Smooth muscle cell (in vitro differentiated cells): Measurements from ENCODE around the gene ZFYVE28. TPM values are rescaled to one million over a fixed set of nuclear protein-coding genes. Genes with fewer than 3 reads are reported as not detected.

Experiments used
- DNase-seq: peaks from one replicate; lab custom pipeline; 2025; ENCODE audit not compliant: unreplicated experiment; lab: John Stamatoyannopoulos, UW
- H2AFZ ChIP-seq: fragments of 200-600 bp; sonication (generic); 2 replicates; pipeline ENCODE4 v1.6.0; 2016; ENCODE audit warnings: antibody characterized with exemption, low read depth, mild to moderate bottlenecking
- H3F3A ChIP-seq: fragments of 200-600 bp; sonication (generic); 2 replicates; pipeline ENCODE4 v1.6.0; 2017; ENCODE audit warnings: antibody characterized with exemption, low read depth
- H3K27ac ChIP-seq: fragments of 200-600 bp; sonication (generic); 2 replicates; pipeline ENCODE4 v1.5.1; 2016; ENCODE audit warnings: low read depth, mild to moderate bottlenecking
- H3K27me3 ChIP-seq: fragments of 200-600 bp; sonication (generic); 2 replicates; pipeline ENCODE4 v1.6.1; 2016; ENCODE audit warnings: low read depth, mild to moderate bottlenecking
- H3K36me3 ChIP-seq: fragments of 200-600 bp; sonication (generic); 2 replicates; pipeline ENCODE4 v1.5.1; 2016; ENCODE audit warnings: low read depth
- H3K4me1 ChIP-seq: fragments of 200-600 bp; sonication (generic); 2 replicates; pipeline ENCODE4 v1.5.1; 2016; ENCODE audit warnings: low read depth
- H3K4me2 ChIP-seq: fragments of 200-600 bp; sonication (generic); 2 replicates; pipeline ENCODE4 v1.6.0; 2016; ENCODE audit warnings: mild to moderate bottlenecking
- H3K4me3 ChIP-seq: fragments of 200-600 bp; sonication (generic); 2 replicates; pipeline ENCODE4 v1.5.1; 2016; ENCODE audit warnings: mild to moderate bottlenecking
- H3K79me2 ChIP-seq: fragments of 200-600 bp; sonication (generic); 2 replicates; pipeline ENCODE4 v1.6.0; 2016; ENCODE audit warnings: low read depth, mild to moderate bottlenecking
- H3K9ac ChIP-seq: fragments of 200-600 bp; sonication (generic); 2 replicates; pipeline ENCODE4 v1.6.0; 2016; ENCODE audit warnings: low read depth
- H3K9me3 ChIP-seq: fragments of 200-600 bp; sonication (generic); replicated peaks from 2 replicates; pipeline ENCODE4 v1.5.1; 2016; ENCODE audit warnings: low read depth
- H4K20me1 ChIP-seq: fragments of 200-600 bp; sonication (generic); 2 replicates; pipeline ENCODE4 v1.6.0; 2016; ENCODE audit warnings: low read depth
- CTCF ChIP-seq: fragments of 200-600 bp; sonication (generic); IDR thresholded peaks from 2 replicates; pipeline ENCODE4 v1.5.1; 2017; ENCODE audit warnings: borderline replicate concordance, mild to moderate bottlenecking, antibody characterized with exemption; ENCODE audit not compliant: insufficient read depth, poor library complexity, severe bottlenecking
- WGBS: methylation state at CpG from one replicate; pipeline ENCODE4 v1.1.7; 2016; ENCODE audit warnings: low lambda C conversion rate; 5-methylcytosine and 5-hydroxymethylcytosine counted together
- polyA plus RNA-seq: library from polyadenylated mRNA; unstranded; fragments of >200 nt; fragmentation: Nextera tagmentation; extraction: Ambion mirVana; gene quantifications from 2 replicates; pipeline ENCODE4 v1.2.1, GENCODE V29; 2016
- total RNA-seq: library from RNA; depleted of rRNA; stranded (reverse); fragments of >200 nt; gene quantifications from 2 replicates; pipeline ENCODE4 v1.2.3, GENCODE V29; 2014

ZFYVE28 gene
- total and polyA plus RNA-seq, 2 experiments from 2014 or later = 0.22 TPM; not detected in 1

- no peaks in the 10 kb centered on the region for H4K20me1 ChIP-seq
- H3K9ac ChIP-seq = no peak overlapping the region
- no peak for DNase-seq
- H3K79me2 ChIP-seq = no peaks in the 10 kb centered on the region
- H3K9me3 ChIP-seq = no peaks in the 10 kb centered on the region
- 73% methylated on average over 6 of the region's 9 CpGs for WGBS
- no peaks in the 10 kb centered on the region for H3K36me3 ChIP-seq
- no peak overlapping the region for H3K4me2 ChIP-seq
- no peak overlapping the region for H2AFZ ChIP-seq
- H3K27ac ChIP-seq = no peak overlapping the region
- no peak for TF ChIP-seq CTCF
- H3K4me1 ChIP-seq = peaks cover 8% of the 10 kb centered on the region
- H3F3A ChIP-seq = no peaks in the 10 kb centered on the region
- no peaks in the 10 kb centered on the region for H3K27me3 ChIP-seq
- no peak overlapping the region for H3K4me3 ChIP-seq
Measured at GRCh38 chr4:2287594-2287915, 130.9 kb downstream of the ZFYVE28 start.

GRCh38 chr4:2286904-2287593 is 131.4 kb downstream of the ZFYVE28 start:
- WGBS = 52% methylated on average over 19 of the region's 19 CpGs
- no peak for TF ChIP-seq CTCF
- H3K4me2 ChIP-seq = no peak overlapping the region

GRCh38 chr4:2285613-2286381 is 132.6 kb downstream of the ZFYVE28 start:
- Histone ChIP-seq H3F3A (no peaks in the 10 kb centered on the region), H2AFZ (no peak overlapping the region), H3K9ac (no peak overlapping the region), H3K4me3 (no peak overlapping the region), H3K4me2 (no peak overlapping the region), H3K79me2 (no peaks in the 10 kb centered on the region), H3K36me3 (no peaks in the 10 kb centered on the region), H3K9me3 (no peaks in the 10 kb centered on the region), H3K4me1 (peaks cover 8% of the 10 kb centered on the region), H4K20me1 (no peaks in the 10 kb centered on the region), H3K27me3 (no peaks in the 10 kb centered on the region), H3K27ac (no peak overlapping the region)
- DNase-seq = no peak
- 91% methylated on average over 27 of the region's 27 CpGs for WGBS
- no peak for TF ChIP-seq CTCF

More at GRCh38 chr4:2286904-2287593, 131.4 kb downstream of the ZFYVE28 start:
- Histone ChIP-seq H3K27me3 (no peaks in the 10 kb centered on the region), H3F3A (no peaks in the 10 kb centered on the region), H3K27ac (no peak overlapping the region), H3K4me1 (peaks cover 8% of the 10 kb centered on the region), H4K20me1 (no peaks in the 10 kb centered on the region), H2AFZ (no peak overlapping the region), H3K36me3 (no peaks in the 10 kb centered on the region), H3K4me3 (no peak overlapping the region), H3K79me2 (no peaks in the 10 kb centered on the region), H3K9ac (no peak overlapping the region), H3K9me3 (no peaks in the 10 kb centered on the region)
- no peak for DNase-seq
